HG03432 (cell line): ENCODE measurements around the gene ANAPC2.

Source experiments
- ATAC-seq: cut with Tn5 transposase; IDR thresholded peaks from one replicate; pipeline ENCODE4 v1.9.1; 2021; ENCODE audit warnings: mild to moderate bottlenecking, moderate library complexity; ENCODE audit not compliant: unreplicated experiment

The ANAPC2 gene

DNA sequence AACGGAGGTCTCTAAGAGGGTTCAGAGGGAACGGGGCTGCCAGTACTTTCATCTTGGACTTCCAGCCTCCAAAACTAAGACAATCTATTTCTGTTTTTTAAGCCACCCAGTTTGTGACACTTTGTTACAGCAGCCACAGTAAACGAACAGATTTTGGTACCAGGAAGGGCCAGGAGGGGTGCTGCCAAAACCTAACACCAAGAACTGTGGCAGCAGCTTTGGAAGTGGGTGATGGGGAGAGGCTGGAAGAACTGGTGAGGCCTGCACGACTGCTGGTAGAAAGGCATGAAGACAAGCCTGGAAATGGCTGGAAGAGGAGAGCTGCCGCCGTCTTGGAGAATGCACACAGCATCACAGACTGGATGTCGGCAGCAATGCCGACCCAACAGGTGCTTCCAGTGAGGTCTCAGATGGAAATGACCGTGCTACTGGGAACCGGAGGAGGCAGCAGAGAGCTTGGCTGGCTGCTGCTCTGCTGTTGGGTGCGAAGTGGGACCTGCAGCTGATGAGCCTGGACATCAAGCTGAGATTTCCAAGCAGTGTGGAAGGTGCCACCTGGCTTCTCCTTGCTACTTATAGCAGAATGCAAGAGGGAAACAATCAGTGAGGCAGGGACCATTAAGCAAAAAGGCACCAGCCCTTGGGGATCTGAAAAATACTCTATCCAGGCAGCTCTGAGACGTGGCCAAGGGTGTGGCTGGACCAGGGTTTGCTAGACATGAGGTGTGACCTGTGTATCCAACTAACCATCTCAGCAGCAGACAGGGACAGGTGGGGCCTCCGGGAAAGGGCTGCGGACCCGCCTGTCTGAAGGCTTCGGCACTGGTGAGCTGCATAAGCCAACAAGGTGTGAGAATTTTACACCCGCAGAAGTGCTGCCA, 11.8 kb downstream of the ANAPC2 start:
- no peak for ATAC-seq

DNA sequence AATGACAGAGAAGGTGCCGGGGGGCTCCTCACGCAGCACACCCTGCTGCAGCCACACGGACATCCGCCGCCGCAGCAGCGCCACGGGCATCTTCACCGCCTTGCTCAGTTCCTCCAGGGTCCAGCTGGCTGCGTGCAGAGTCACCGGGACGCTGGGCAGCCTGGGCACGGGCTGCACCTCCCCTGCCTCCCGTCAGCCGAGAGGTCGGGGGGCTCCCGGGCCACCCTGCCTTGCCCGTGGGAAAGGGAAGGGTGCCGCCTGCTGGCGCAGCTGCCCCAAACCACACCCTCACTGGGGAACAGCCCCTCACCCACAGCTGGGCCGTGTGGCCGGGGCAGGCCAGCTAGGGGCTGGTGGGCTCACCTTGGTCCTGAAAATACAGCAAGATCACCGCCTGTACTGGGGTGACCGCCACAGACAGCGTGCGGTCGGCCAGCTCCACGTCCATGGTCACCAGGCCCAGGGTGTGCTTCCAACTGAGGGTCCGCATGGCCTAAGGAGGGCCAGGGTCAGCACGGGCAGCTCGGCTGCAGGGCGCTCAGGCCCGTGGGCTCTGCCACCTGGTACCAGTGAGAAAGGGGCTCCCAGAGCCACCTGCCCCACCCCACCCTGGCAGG, 12.9 kb downstream of the ANAPC2 start:
- no peak for ATAC-seq

DNA sequence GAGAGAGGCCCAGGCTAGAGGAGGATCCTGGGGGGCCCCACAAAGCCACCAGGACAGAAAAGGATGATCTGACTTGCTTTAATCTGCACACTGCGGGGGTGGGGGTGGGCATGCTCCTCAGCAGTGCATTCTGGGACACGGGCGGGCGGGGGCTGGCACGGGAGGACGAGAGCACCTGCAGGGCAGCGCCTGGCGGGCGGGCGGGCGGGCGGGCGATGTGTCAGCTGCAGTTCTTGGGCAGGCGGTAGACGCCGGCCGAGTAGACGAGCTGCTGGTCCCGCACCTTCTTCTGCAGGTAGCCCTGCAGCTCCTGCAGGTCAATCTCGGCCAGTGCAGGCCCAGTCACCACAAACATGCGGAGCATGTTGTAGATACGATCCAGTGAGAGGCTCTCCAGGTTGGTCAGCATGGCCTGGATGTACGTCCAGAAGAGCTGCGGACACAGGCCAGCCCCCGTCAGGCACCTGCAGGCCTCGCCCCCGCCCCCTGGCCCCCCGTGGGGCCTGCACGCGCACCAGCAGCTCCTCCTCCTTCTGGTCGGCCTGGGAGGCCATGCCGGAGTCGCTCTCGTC, 13.6 kb downstream of the ANAPC2 start:
- no peak for ATAC-seq

DNA sequence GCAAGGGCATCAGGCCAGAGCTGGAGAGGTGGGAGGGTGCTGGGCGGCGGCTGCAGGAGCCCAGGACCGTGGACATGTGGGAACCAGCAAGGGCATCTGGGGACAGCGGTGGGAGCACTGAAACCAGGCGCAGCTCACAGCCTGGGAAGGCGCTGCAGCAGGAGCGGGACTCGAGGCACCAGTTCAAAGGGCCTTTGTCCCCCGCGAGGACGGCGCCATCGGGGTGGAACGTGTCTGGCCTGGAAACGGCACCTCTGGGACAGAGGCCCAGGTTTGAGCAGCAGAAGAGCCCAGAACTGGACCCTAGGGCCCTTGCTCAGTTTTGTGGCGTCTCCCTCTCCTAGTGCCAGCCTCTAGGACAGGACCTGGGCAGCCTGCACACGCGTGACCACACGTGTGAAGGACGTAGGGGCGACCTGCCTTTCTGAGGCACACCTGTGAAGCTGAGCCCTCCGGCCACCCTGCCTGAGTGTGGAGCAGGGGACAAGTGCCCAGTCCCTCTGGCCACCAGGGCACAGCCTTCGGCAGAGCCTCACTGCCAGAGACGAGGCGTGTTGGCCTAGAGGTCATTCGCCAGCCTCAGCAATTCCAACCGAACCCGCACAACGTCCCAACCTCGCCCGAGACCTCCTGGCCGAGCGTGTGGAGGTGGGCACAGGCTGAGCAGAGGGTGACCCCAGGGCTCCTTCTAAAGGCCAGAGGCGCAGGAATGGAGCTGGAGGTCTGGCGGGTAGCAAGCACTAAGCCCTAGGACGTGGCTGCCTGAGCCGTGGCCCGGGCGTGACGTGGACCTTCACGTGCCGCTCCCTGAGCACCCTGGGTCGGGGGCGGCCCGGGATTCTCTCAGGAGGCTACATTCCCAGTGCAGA, 14.3 kb downstream of the ANAPC2 start:
- ATAC-seq: no peak

DNA sequence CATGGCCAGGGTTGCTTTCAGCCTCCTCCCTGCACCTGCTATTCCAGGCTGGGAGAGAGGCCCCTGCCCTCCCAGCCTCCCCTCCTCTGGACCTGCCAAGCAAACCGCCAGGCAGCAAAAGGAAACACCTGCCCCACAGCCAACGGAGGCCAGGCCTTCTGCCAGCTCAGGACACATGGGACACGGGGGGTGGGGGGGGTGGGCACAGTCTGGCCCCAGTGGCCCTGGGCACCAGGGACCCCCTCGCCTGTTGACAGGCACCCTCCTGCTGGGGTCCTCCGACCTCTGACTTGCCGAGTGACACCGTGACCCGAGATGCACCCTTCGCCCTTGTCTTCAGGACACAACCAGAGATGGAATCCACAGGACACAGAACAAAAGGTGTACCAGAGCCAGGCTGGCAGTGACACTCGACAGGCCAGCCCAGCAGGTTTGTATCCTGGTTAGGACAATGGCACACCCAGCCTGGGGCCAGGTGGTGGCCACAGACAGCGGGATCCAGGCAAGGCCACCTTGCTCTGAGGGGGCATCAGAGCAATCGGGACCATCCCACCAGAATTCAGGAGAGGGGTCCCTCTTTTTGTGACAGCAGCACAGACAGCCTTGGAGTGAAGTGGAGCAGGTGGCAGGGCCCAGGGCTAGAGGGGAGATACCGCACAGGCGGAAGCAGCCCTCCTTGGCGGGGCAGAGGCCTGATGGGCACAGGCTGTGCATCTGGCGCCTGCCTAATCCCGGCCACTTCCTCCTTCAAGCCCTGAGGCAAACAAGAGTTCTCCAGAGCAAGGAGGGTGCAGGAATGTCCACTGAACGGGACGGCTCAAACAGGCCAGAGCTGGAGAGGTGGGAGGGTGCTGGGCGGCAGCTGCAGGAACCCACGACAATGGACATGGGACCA, 15.2 kb downstream of the ANAPC2 start:
- ATAC-seq: no peak

DNA sequence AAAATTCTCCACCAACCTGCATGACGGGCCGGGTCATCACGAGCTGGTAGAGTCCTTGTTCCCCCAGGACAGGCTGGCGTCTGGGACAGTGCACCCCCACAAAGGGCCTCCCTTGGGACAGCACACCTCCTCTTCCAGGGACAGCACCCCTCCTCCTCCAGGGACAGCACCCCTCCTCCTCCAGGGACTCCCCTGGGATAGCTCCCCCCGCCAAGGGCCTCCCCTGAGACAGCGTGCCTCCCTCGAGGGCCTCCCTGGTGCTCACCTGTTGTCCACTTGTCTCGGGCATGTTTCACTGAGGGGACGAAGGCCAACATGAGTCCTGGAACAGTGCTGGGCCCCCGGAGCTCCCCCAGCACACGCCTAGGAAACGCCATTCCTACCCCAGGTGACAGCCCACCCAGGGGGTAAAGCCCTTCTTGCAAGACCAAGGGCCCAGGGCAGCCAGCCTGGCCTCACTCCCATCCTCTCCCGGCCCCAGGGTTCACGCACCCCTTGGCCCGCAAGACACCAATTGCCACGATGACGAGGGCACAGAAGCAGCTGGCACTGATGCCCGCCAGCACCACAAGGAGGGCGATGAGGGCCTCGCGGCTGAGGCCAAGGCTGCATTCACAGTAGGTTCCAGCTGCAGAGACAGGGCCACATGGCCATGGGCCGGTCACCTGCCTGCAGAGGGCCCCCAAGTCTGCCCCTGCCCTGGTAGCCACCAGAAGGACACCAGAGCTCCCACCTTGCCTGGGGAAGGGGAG, 17.0 kb downstream of the ANAPC2 start:
- ATAC-seq: no peak

DNA sequence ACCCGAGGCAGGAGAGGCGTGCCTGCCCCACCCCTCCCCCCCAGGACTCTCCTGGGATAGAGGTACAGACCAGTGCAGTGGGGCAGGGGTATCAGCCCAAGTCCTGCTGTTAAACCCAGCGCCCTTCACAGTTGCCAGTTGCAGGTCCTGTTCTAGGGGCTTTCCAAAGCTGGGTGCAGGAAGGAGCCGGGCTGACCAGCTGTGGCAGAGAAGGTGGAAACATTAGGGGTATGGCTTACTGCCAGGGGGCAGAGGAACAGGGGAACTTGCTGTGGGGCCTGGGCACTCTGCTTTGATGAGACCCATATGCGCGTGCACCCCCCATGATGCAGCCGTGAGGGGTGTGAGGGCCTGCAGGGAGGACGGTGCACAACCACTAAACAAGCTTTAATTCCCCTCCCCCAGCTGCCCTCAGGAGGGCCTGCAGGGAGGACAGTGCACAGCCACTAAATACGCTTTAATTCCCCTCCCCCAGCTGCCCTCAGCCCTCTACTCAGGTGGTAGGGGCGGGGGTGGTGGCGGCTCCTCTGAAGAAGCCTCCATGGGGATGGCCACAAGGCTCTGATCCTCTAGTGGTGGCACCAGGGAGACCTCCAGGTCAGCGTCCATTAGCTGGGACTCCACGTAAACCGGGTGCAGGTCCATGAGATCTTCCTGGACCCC, 17.7 kb downstream of the ANAPC2 start:
- no peak for ATAC-seq

DNA sequence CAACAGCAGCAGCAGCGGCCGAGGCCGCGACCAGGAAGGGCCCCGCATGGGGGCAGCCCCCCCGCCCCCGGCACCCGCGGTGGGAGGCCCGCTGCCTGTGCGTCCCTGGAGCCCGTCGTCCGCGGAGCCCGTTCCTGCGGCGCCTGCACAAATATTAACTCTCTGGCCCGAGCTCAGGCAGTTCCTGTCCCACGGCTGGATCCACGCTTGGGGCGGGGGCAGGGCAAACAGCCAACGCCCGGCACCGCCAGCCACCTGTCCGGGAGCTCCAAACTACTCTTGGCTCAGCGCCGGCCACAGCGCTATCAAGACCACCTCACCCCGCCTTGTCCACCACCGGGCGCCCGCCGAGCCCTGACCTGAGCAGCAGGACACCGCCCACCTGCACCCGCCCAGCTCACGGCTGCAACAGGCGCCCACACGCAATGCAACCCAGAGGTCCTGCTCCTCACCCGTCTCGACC, 18.4 kb downstream of the ANAPC2 start, which contains the start of gene LRRC26:
LRRC26 (minus strand) TSS at position 156 of the 463 bp plus-strand sequence; CDS start at position 48, 108 bp downstream.
- no peak for ATAC-seq

DNA sequence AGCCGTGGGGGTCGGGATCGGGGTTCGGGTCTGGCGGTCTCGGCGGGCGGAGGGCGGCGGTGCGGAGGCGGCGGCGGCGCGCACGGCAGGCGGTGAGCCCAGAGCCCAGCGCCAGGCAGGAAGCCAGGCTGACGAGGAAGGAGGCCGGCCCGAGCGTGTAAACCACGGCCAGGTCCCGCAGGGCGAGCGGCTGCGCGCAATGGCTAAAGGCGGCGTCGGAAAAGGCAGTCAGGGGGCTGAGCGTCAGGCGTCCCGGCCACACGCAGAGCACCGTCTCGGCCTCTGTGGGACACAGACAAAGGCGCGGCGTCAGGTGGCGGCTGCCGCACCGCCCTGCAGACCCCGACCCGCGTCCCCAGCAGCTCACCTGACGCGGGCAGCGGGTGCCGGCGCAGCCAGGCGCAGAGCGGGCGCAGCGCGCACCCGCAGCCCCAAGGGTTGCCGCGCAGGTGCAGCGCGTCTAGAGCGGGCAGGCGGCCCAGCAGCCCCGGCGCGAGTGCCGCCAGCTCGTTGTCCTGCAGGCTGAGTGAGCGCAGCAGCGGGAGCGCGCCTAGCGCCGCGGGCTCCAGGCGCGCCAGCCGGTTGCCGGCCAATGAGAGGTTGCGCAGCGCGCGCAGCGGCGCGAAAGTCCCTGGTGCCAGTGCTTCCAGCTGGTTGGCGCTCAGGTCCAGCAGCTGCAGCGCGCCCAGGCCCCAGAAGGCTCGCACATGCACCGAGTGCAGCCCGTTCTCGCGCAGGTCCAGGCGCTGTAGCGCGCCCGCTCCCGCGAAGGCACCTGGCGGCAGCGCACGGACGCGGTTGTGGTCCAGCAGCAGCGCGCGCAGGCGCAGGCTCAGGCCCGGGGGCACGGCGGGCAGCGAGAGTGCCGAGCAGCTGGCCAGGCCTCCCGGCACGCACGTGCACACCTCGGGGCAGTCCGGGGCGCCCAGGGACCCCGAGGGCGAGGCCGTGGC, 19.2 kb downstream of the ANAPC2 start:
- no peak for ATAC-seq

DNA sequence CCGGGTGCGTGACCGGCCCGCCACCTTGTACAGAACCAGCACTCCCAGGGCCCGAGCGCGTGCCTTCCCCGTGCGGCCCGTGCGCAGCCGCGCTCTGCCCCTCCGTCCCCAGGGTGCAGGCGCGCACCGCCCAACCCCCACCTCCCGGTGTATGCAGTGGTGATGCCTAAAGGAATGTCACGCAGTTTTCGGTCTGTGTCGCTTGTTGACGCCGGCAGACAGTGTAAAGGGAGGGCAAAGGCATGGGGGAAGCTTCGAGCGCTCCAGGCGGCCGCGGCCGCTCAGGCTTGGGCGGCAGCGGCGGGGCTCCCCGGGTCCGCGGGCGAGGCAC, 19.8 kb downstream of the ANAPC2 start:
- ATAC-seq: no peak

DNA sequence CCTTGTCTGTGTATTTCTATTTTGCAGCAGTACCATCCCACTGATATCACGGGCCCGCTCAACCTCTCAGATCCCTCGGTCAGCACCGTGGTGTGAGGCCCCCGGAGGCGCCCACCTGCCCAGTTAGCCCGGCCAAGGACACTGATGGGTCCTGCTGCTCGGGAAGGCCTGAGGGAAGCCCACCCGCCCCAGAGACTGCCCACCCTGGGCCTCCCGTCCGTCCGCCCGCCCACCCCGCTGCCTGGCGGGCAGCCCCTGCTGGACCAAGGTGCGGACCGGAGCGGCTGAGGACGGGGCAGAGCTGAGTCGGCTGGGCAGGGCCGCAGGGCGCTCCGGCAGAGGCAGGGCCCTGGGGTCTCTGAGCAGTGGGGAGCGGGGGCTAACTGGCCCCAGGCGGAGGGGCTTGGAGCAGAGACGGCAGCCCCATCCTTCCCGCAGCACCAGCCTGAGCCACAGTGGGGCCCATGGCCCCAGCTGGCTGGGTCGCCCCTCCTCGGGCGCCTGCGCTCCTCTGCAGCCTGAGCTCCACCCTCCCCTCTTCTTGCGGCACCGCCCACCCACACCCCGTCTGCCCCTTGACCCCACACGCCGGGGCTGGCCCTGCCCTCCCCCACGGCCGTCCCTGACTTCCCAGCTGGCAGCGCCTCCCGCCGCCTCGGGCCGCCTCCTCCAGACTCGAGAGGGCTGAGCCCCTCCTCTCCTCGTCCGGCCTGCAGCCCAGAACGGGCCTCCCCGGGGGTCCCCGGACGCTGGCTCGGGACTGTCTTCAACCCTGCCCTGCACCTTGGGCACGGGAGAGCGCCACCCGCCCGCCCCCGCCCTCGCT, 20.4 kb downstream of the ANAPC2 start:
- no peak for ATAC-seq

DNA sequence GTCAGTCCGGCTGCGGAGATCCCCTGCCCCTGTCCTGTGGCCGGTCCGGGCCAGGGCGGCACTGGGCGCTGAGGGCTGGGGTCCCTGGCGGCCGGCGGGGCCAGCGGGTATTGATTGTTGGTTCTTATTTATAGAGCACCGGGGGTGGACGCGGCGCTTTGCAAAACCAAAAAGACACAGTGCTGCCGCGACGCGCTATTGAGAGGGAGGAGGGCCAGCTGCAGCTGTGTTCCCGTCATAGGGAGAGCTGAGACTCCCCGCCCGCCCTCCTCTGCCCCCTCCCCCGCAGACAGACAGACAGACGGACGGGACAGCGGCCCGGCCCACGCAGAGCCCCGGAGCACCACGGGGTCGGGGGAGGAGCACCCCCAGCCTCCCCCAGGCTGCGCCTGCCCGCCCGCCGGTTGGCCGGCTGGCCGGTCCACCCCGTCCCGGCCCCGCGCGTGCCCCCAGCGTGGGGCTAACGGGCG, 21.0 kb downstream of the ANAPC2 start:
- no peak for ATAC-seq

DNA sequence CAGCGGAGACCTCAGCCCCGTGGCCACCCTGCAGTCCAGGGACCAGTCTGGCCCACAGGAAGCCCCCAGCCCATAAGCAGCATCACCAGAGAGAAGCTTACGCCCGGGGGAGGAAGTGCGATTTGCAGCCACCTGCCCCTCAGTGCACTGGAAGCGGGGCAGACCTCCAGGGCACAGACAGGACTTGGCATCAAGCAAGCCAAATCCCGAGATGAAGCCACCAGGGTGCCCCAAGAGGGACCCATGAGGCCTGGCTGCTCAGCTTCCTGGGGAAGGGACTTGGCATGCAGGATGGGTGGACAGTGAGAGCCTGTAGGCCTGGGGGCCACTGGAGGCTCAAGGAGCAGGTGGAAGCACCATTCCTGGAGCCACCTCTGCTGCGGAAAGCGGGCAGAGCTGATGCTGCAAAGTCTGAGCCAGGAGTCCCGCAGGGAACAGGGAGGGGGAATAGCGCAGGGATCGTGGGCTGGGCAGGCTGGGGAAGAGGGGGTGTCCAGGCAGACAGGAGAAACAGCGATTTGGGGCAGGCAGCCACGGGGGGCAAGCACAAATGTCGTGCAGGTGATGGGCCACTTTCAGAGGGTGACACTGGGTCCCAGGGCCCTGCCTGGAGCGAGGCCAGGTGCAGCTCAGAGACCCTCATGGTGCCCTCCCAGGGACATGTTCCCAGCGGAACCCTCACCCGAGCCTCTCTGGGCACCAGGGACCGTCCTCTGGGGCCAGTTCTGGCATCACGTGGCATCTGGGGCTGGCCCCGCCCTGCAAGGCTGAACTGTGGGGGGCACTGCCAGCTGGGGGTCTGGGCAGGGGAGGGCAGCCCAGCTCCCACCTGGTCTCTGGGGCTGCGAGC, 21.8 kb downstream of the ANAPC2 start:
- ATAC-seq: no peak

DNA sequence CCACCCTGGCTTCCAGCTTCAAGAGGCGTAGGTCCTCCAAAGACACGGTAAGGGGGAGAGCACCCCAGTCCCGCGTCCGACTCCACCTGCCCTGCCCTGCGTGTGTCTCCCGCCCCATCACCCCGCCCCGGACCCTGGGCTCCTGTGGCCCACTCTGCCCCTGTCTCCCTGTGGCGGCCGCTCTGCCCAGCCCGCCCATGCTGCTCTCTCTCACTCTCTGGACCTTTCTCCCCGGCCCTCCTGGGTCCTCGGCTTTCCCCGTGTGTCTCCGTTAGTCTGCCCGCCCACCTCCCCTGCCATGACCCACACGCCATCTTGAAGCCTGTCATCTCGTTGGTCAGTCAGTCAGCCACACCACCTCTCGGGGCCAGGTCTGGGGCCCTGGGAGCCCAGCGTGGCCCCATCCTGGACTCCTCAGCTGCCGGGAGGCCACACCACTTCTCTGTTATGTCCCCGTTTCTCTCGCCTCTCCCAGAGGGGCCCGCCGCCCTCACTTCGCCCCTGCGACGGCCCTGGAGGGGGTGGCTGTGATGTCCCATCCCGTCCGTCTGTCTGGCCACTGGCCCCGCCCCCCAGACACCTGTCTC, 23.0 kb downstream of the ANAPC2 start:
- ATAC-seq: no peak
